SK-N-MC (cell line): Measurements from ENCODE around the gene C4orf50.

Source experiments
- DNase-seq: peaks from one replicate; pipeline ENCODE4 v3.0.0-alpha.2; 2011; ENCODE audit warnings: low read depth, low spot score
- H3K27ac ChIP-seq: fragments of 200-600 bp; sonication (generic); 2 replicates; pipeline ENCODE4 v1.5.1; 2016; ENCODE audit warnings: mixed run types
- H3K36me3 ChIP-seq: fragments of 200-600 bp; sonication (generic); 2 replicates; pipeline ENCODE4 v1.6.1; 2017; ENCODE audit warnings: antibody characterized with exemption, low read length, mixed read lengths; ENCODE audit not compliant: insufficient read depth
- H3K4me3 ChIP-seq: fragments of 200-600 bp; sonication (generic); 2 replicates; pipeline ENCODE4 v1.5.1; 2016
- H3K9ac ChIP-seq: fragments of 200-600 bp; sonication (generic); 2 replicates; pipeline ENCODE4 v1.8.0; 2017; ENCODE audit warnings: mixed run types, mixed read lengths; ENCODE audit not compliant: insufficient read length
- H3K9me3 ChIP-seq: fragments of 200-600 bp; sonication (generic); 2 replicates; pipeline ENCODE4 v1.6.1; 2017; ENCODE audit warnings: low read depth, mild to moderate bottlenecking, antibody characterized with exemption, low read length, moderate library complexity, mixed read lengths
- EZH2 ChIP-seq: fragments of 200-600 bp; sonication (generic); IDR thresholded peaks from one replicate; pipeline ENCODE4 v1.6.1; 2017; ENCODE audit warnings: antibody characterized with exemption
- FOXP2 ChIP-seq: optimal IDR thresholded peaks from 2 replicates; pipeline ENCODE3; 2011; ENCODE audit warnings: mild to moderate bottlenecking, moderate library complexity; ENCODE audit not compliant: insufficient read depth; ENCODE audit errors: extremely low read length, control extremely low read depth
- POLR2AphosphoS5 ChIP-seq: IDR thresholded peaks from 2 replicates; pipeline ENCODE4 v1.6.1; 2012; ENCODE audit warnings: mild to moderate bottlenecking, low read depth, low read length, borderline replicate concordance

The C4orf50 gene

GRCh38 chr4:6056976-6057766 lies 38.9 kb upstream of the C4orf50 start:
- no peak overlapping the region for H3K9ac ChIP-seq
- H3K36me3 ChIP-seq = no peaks in the 10 kb centered on the region
- H3K27ac ChIP-seq = no peak overlapping the region
- DNase-seq = no peak
- H3K4me3 ChIP-seq = no peak overlapping the region
- no peak for TF ChIP-seq EZH2
- TF ChIP-seq POLR2AphosphoS5 = no peak
- TF ChIP-seq FOXP2 = no peak
- no peaks in the 10 kb centered on the region for H3K9me3 ChIP-seq

DNA sequence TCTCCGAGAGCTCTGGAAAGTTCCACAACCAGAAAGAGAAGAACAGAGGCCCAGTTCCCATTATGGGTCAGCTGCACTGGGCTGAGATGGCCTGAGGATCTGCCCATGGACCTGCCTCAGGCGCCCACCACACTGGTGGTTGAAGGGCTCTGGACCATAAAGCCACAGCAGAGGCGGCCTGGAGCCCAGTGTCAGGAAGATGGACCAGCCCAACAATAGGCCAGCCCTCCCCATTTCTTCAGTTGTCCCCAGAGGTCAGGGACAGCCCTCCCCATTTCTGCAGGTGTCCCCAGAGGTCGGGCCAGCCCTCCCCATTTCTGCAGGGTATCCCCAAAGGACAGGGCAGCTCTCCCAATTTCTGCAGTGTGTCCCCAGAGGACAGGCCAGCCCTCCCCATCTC lies 37.2 kb upstream of the C4orf50 start:
- Histone ChIP-seq H3K9me3 (no peaks in the 10 kb centered on the region), H3K9ac (no peak overlapping the region), H3K27ac (no peak overlapping the region), H3K36me3 (no peaks in the 10 kb centered on the region), H3K4me3 (no peak overlapping the region)
- no peak for TF ChIP-seq POLR2AphosphoS5
- no peak for TF ChIP-seq EZH2
- DNase-seq = no peak

- DNase-seq = no peak
- no peak for TF ChIP-seq EZH2
- no peak for TF ChIP-seq POLR2AphosphoS5
- TF ChIP-seq FOXP2 = no peak
- H3K36me3 ChIP-seq = no peaks in the 10 kb centered on the region
- H3K27ac ChIP-seq = no peak overlapping the region
- no peak overlapping the region for H3K9ac ChIP-seq
- no peak overlapping the region for H3K4me3 ChIP-seq
- no peaks in the 10 kb centered on the region for H3K9me3 ChIP-seq
Observed at GRCh38 chr4:6055030-6055429, 36.8 kb upstream of the C4orf50 start.

DNA sequence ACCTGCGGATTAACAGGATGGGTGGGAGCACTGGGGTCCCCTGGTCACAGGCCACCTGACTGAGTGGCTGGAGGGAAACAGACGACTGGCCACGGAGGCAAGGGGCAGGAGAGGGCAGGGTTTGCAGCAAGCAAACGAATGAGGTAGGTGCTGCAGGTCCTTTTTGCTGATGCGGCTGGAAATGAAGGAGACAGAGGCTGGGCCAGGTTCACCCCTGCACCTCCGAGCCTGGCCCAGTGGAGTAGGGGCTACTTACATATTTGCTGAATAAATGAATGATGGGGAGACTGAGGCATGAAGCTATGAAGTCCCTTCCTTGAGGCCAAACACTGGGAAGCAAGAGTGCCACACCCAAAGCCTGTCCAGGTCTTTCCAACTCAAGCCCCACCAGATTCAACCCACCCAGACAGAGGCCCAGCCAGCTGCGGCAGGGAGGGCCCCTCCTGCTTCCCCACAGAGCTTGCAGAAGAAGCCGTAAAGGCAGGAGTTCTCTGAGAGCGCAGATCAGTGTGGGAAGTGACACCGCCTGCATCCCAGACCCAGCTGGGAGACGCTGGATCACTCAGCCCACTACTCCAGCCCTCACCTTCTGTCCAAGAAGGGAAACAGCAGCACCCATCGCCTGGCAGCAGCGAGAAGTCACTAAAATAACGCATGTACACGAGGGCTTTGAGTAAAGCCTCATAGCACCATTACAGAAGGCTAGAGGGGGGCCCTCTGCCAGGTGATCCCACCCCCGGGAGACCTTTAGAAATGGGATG lies 36.1 kb upstream of the C4orf50 start:
- TF ChIP-seq EZH2 (no peak), FOXP2 (no peak)
- H3K9me3 ChIP-seq = no peaks in the 10 kb centered on the region
- no peak for DNase-seq
- H3K36me3 ChIP-seq = no peaks in the 10 kb centered on the region
- H3K27ac ChIP-seq = no peak overlapping the region
- no peak overlapping the region for H3K4me3 ChIP-seq
- H3K9ac ChIP-seq = no peak overlapping the region

- Histone ChIP-seq H3K4me3 (no peak overlapping the region), H3K27ac (no peak overlapping the region), H3K9me3 (no peaks in the 10 kb centered on the region), H3K36me3 (no peaks in the 10 kb centered on the region), H3K9ac (no peak overlapping the region)
- TF ChIP-seq FOXP2 (no peak), POLR2AphosphoS5 (no peak), EZH2 (no peak)
- DNase-seq = no peak
Observed at GRCh38 chr4:6052679-6053078, 34.4 kb upstream of the C4orf50 start.

GRCh38 chr4:6050551-6050950 lies 32.3 kb upstream of the C4orf50 start:
- Histone ChIP-seq H3K9me3 (no peaks in the 10 kb centered on the region), H3K27ac (no peak overlapping the region), H3K4me3 (no peak overlapping the region), H3K36me3 (no peaks in the 10 kb centered on the region), H3K9ac (no peak overlapping the region)
- DNase-seq = no peak
- TF ChIP-seq POLR2AphosphoS5 = no peak
- no peak for TF ChIP-seq FOXP2
- no peak for TF ChIP-seq EZH2

GRCh38 chr4:6049985-6050384 lies 31.8 kb upstream of the C4orf50 start:
- no peaks in the 10 kb centered on the region for H3K36me3 ChIP-seq
- DNase-seq = no peak
- H3K4me3 ChIP-seq = no peak overlapping the region
- no peak for TF ChIP-seq POLR2AphosphoS5
- TF ChIP-seq EZH2 = no peak
- no peak for TF ChIP-seq FOXP2
- no peaks in the 10 kb centered on the region for H3K9me3 ChIP-seq
- no peak overlapping the region for H3K27ac ChIP-seq
- no peak overlapping the region for H3K9ac ChIP-seq

DNA sequence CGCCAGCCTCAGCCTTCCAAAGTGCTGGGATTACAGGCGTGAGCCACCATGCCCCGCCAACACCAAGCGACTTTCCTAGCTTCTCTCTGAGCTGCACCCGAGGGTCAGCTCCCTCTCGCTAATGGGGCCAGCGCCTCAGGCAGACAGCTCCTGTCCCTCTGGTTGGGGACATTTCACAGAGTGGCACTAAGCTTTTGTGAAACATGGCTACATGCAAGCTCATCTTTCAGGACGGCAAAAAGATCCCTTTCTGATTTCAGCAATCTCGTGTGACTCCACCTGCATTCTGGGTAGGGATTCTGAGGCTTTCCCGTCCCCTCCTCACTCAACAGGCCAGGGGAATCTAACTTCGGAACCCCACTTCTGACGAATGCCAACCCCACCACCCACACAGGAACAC lies 31.0 kb upstream of the C4orf50 start:
- no peak overlapping the region for H3K9ac ChIP-seq
- H3K27ac ChIP-seq = no peak overlapping the region
- TF ChIP-seq FOXP2 = no peak
- no peaks in the 10 kb centered on the region for H3K9me3 ChIP-seq
- no peak for DNase-seq
- H3K4me3 ChIP-seq = no peak overlapping the region
- no peaks in the 10 kb centered on the region for H3K36me3 ChIP-seq
